HG03457 (cell line): ENCODE data around the gene SYPL1.

Experiments used
- ATAC-seq: cut with Tn5 transposase; IDR thresholded peaks from one replicate; pipeline ENCODE4 v1.9.1; 2021; ENCODE audit warnings: moderate number of reproducible peaks; ENCODE audit not compliant: unreplicated experiment

The SYPL1 gene

DNA sequence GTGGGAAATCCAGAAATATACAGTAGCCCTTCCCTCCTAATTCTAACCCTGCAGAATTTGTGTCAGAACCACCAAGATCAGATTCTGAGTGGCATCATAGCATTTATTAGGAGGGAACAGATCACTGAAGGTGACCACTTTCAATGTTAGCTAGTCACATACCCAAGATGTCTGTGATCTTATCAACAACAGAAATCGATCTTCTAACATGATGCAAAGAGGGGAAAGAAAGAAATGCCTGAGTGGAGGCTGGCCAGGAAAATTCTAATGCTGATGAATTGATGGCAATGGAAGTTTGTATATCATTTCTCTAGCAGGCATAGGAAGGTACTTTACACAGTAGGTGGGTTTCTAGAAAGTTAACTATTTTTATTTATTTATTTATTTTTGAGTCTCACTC is 10.6 kb upstream of the SYPL1 start:
- no peak for ATAC-seq

DNA sequence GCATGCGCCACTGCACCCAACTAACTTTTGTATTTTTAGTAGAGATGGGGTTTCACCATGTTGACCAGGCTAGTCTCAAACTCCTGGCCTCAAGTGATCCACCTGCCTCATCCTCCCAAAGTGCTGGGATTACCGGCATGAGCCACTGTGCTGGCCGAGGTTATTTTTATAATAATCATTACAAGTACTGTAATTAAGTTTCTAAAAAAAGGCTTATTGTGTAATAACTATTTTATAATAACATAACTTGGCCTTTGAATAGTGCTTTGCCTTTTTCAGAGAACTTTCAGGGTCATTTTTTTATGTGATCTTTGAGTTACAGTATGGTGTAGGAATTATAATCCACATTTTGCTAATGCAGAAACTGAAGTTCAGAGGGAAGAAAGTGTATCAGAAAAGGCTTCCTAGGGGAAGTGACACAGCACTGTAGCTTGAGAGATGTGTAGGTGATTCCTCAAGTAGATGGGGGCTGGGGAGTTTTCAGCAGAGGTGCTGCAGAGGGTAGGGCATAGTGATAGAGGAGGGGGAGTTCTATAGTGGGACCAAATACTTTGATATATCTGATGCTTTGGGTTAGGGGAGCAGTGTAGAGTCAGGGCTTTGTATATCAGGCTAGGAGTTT is 9.2 kb upstream of the SYPL1 start:
- ATAC-seq = no peak

DNA sequence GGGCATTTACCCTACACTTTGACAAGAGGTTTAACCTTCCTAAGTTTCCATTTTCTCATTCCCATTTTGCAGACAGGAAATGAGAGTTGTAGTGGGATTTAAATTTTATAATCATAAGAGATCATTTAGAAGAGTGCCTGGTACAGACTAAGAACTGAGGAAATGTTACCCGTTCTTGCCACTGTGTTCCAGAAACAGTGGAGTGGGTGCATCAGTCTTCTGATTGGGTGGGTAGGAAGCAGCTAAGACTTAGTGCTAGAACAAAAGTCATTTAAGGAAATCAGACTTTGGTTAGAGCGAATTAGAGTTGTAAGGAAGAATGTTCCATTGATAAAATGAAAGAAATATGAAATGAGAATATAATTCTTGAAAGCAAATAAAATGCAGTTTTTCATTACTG is 8.4 kb upstream of the SYPL1 start:
- ATAC-seq = no peak

DNA sequence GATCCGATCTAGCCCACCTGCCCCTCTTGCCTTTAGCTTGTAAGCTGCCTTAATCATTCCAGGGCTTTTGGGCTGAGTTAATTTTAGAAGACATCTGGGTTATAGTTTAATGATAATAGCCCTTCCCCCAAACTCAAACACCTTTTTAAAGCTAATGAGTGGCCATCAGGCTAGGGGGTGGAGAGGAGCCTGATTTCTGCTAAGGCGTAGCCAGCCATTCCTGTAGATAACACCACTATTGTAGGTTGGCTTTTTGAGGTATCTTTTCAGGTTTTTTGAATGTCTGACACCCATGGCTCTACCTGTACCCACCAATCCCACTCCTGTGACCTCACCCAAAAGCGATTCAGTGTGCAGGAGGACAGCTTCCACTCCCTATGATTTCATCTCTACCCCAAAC is 7.6 kb upstream of the SYPL1 start:
- ATAC-seq = no peak

DNA sequence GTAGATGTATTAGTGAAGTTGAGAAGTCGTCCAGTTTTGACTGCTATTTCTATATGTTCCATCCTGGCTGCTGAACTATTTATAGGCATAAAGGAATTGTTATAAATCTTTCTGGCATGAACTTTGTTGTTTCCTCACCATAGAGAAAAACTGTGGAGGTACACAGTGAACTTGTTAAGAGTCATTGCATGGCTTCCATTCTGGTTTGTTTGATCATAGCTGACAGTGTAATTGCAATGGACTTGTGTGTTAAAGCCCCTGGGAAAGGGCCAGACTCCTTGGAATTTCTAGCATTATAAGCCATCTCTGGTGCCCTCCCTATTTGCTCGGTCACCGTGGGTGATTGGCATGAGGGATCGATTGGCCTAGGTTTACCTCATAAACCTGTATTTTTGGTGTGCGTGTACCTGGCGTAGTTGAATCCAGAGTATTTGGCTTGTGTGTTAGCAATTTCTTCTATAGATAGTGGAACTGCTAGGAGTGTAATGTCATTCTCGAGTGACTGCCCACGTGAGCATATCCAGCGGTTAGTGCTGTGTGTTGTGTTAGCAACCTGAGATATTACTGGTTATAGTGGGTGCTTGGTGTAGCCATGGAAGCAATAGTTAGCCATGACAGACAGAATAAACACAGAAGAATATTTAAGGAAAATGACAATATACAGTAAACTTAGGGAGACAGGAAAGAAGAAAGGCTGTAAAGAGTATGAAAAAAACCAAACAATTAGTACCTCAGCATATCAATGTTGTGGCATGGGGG is 5.9 kb upstream of the SYPL1 start:
- ATAC-seq = no peak

DNA sequence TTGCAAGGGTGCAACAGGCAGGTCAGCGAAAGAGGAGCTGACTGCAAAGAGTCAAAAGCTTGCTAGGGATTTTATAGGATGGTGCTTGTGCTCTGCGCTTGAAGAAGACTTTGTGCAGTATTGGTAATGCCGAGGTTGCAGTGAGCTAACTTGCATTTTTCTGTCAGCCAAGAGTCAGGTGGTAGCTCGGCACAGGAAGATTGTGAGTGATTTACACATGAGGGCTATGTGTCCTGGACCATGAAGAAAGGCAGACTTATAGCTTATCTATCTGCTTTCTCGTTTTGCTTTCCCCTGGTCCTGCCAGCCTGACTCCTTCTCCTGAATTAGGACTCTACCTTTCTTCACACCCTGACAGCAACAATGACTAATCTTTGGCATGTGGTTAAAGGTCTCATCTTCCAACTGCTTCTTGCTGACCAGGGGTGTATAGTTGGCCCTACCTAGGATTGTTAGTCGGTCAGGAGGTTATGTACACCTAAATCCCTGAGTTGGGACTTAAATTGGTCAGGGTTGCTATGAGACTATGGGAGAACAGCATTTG is 4.1 kb upstream of the SYPL1 start:
- ATAC-seq = no peak

DNA sequence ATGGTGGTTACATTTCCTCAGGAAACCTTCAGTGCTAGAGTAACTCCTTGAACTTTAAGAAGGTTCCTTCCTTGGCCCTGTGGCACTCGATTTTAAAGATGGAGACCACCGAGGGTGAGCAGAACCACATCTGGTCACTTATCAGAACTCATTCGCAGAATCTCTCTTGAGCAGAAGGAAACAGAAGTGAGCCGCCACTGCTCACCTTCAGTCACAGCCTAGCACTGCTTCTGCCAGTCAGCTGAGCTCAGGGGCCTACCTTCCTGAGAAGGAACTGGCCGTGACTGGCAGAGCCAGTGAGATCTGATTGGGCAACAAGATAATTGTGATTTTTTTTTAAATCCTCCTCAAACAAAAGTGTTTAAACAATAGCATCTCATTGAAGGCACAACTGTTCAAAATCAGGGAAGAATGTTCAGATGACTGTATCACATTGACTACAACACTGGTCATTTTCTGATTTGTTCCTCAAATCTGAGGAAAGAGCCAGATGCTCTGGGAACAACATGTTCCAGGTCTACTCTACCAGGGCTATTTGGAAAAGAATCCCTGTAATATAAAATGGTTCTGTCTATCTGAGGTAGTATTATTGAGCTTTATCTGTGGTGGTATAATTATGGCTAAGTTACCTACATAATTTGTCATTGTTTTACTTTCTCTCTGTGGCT is 2.7 kb upstream of the SYPL1 start:
- no peak for ATAC-seq

DNA sequence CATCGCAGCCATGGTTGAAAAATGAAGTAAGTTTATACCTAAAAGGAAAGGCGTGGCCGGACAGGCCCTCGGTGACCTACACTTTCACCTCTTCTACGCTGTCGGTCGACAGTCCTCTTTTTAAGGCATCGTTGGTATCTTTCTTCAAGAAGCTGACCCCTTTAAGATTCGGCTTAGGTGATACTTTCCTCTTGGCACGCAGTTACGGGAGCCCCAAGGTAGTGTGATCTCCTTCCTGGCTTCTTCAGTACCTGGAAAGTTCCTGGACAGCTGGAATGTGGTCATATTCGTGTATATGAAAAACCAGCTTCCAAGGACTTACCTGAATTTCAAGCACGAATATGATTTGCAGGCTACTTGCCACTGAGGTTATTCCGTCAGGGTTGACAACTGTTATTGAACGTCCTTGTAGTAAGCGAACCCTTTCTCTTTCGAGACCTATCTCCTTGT is 885 bp upstream of the SYPL1 start:
- no peak for ATAC-seq

DNA sequence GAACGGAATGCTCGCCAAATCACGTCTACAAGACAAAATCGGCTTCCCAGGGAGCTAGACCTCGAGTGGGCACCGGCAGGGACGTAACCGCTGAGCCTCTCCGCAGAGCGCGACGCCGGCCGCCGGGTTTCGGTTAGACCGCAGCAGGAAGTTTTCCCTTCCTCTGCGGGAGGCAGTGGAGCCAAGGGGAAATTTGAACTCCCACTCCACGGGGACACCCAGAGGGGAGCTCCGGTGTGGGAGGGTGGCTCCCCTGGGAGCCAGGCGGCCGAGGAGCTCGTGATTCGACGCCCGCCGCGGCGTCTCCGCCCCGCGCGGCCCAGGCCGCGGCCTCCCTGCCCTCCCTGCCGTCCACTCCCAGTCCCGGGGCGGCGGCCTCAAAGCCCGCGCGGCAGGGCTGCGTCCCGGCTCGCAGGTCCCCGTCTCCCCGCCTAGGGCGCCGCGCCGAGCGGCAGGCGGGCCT is 426 bp downstream of the SYPL1 start:
- ATAC-seq = peak; percentile 20

DNA sequence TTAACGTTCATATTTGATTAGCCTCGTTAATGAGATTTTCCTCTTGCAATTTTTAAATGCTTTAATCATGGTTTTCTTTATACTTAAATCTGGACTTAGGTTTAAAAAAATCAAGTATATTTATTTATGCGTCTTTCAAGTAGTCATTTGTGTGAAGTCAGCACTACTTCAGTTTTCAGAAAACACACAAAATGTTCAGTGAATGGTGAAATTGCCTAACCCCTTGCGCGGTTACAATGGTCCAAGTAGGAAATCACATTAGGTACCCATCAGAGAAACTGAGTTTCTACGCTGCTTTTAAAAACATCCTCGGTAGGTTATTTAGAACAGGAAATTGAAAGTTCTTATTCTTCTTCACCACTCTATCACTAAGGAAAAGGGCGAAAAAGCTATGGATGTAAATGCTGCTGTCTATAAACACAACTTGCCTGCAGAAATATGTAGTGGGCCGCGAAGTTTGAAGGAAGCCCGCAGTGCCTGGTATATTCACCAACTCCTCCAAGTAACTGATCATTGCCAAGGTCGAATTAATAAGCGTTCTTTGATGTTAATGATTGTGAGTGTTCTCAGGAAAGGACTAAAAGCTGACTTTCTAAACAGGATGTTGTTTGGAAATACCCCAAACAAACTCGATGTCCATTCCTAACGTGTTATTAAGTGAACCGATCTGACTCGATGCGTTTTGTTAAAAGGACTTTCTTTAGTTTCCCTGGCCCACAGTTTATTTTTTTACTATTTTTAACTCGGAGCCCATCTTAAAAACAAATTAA is 1.0 kb downstream of the SYPL1 start:
- no peak for ATAC-seq

DNA sequence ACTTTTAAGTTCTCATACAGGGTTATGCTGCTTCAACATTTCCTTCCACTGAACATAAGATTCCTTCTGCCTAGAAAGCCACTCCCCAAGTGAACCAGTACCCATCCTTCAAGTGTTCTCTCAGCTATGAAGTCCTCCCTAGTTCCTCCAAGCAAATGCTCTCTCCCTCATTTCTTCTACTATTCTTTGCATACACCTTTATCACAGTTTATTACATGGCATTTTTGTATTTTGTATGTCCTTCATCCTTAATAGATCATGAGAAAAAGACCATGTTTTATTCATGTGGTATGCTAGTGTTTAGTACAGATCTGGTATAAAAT is 1.9 kb downstream of the SYPL1 start:
- no peak for ATAC-seq

DNA sequence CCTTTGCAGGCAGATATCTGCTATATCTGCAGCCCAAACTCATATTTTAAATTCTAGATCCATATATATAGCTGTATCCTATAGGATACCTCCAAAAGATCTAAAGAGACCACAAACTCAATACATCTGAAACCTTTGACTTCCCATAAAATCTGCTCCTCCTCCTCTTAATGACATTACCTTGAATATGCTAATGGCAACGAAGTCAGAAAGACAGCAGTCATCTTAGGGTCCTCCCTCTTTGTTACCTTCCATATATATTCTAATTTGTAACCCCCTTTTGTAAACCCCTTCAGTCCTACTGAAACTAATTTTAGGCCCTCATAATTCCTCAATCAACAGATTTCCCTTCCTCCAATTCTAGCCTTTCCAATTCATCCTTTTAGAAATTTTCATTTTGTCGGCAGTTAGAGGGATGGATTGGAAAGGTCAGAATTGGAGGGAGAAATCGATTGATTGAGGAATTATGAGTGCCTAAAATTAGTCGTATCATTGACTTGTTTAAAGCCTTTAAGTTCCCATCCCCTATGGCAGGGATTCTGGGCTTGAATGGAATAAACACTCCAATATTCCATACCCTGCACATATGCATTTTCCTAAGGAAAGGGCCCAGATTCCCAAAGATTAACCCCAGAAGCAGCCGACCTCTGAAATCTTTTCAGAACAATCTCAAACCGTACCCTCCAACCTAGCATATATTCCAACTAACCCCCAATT is 2.4 kb downstream of the SYPL1 start:
- no peak for ATAC-seq

DNA sequence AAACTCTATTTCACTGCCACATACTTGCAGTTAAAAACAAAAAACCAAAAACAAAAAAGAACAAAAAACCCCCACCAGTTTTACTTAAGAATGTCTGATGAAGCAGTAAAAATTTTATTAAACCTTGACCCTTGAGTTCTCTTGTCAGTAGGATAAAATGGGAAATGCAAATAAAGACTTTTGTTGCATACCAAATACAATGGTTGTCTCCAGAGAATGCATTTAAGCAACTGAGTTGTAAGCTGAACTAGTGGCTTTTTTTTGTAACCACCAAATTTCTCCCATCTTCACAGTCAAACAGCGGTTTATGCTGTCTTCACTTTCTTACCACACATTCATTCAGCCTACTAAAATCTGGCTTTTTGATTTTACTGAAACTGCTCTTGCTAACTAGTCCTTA is 3.1 kb downstream of the SYPL1 start:
- no peak for ATAC-seq

DNA sequence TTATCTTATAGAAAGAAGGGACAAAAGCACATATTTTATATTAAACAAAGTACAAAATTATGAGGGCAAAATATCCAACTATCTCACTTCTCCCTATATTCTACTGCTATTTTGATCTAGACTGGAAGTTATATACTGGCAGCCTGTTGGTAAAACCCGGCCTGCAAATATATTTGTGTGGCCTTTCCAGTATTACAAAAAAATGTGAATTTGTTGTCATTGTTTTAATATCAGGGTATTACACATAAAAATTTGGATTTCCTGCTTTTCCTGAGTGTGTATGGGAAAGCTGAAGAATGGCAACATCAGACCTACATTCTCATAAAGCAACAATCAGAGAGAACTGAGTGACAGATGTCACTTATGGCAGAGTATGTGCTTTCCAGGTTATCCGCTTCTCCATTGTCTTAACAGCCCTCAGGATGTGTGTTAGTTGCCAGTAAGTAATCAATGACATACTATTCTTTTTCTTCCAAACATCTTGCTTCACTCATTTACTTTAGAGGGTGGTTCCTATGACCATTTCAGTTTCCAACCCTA is 7.3 kb downstream of the SYPL1 start:
- ATAC-seq = no peak

DNA sequence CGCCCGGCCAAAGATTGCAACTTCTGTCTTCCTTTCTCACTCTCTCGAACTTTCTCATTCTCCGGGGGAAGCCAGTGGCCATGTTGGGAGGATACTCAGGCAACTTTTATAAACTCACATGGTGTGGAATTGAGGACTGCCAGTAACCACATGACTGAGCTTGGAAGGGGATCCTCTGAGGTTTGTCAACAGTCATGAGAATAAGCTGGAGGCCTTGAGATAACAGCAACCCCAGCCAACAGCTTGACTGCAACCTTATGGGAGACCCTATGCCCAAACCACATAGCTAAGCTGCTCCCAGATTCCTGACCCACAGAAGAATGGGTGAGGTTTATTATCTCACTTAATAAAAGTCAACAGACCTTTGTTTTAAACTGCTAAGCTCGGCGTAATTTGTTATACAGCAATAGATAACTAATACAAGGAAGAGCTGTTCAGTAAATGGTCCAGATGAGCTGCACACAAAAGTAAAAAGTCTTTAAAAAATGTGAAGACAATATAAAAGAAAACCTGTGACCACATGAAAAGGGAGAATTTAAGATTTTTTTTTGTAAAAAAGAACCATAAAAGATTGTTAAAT is 9.6 kb downstream of the SYPL1 start:
- no peak for ATAC-seq

DNA sequence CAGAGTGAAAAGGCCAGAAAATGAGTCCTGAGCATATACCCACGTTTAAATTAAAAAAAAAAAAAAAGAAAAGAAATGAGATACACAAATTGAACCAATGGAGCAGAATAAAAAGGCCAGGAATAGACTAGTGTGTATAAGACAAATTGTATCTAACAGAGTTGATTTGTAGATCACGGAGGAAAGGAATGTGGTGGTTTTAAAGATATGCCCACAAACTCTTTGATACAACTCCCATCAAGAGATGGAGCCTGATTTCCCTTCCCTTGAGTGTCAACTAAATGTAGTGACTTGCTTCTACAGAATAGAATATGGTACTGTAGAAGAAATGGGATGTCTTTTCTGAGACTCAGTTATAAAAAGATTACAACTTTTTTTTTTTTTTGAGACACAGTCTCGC is 10.4 kb downstream of the SYPL1 start:
- no peak for ATAC-seq

DNA sequence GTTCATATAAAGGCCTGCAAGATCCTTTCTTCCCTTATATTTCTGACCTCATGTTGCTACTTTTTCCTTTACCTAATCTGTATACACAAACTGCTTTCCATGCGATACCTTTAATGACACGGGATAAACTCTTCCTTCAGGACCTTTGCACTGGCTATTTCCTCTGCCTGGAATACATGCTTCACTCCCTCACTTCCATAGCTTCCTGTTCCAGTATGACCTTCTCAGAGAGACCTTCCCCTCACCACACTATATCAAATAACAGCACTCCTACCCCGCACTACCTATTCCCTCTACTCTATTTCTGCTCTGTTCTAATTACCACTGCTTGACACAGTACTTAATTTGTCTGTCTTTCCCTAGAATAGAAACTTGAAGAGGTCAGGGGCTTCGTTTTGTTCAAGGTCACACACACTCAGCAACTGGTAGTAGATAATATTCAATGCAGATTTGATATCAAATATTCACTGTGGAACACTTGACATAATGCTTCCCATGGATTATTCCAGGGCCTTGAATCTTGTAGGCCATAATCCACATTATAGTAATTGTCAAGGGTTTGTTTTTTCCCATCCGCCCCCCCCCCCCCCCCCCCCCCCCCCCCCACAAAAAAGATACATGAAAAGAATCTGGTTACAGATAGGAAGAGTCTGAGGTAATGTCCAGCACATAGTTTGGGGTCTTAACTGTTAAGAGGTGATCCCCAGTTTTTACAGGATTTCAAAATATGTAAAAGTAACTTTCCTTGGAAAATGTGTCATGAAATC is 11.1 kb downstream of the SYPL1 start:
- ATAC-seq = no peak

DNA sequence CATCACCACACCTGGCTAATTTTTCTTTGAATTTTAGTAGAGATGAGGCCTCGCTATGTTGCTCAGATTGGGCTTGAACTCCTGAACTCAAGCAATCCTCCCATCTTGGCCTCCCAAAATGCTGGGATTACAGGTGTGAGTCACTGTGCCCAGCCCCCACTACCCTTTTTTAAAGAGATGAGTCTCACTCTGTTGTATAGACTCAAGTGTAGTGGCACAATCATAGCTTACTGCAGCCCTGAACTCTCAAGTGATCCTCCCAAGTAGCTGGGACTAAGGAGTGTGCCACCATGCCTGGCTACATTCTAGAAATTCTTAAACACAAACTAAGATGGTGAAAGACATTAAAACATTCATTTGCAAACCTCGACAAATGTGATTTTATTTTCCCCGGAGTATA is 12.6 kb downstream of the SYPL1 start:
- no peak for ATAC-seq

DNA sequence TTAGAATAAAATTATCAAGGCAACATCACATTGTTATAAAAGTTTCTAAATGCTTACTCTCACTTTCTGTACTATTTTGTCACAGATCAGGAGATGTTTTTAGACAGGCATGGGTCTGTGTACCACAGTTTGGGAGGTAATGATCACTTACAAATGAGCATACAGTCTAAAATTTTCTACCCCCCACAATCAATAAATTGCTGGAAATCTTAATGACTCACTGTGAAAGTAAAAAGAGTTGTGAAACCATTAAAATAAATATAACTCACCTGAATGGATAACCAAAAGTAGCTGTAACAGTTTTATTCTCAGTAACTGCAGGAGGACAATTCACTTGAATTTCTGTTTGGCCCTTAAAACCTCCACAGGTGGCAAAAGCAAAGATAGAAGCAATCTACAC is 13.2 kb downstream of the SYPL1 start:
- ATAC-seq = no peak
